ENCODE results near the gene BMAL2.

Gene BMAL2

GRCh38 chr12:27332714-27333402 is at the start of gene BMAL2:
Gene BMAL2, plus strand, starts transcription at chr12:27332836. Its CDS starts 237 bp downstream, at chr12:27333073.
- no peak for DNase-seq (ENCODE audit: low read depth)

GRCh38 chr12:27284021-27284420 is 48.6 kb upstream of the BMAL2 start:
- no peak for DNase-seq (ENCODE audit: low read depth)

GRCh38 chr12:27284751-27285150 is 47.9 kb upstream of the BMAL2 start:
- peak; percentile 24 for DNase-seq (ENCODE audit: low read depth)

GRCh38 chr12:27285403-27285802 is 47.2 kb upstream of the BMAL2 start:
- DNase-seq (ENCODE audit: low read depth) = no peak

- DNase-seq (ENCODE audit: low read depth) = no peak
Observed at GRCh38 chr12:27289414-27289813, 43.2 kb upstream of the BMAL2 start.

GRCh38 chr12:27290501-27291168 is 42.0 kb upstream of the BMAL2 start:
- no peak for DNase-seq (ENCODE audit: low read depth)

GRCh38 chr12:27291862-27292261 is 40.8 kb upstream of the BMAL2 start:
- no peak for DNase-seq (ENCODE audit: low read depth)

- DNase-seq (ENCODE audit: low read depth) = no peak
Observed at GRCh38 chr12:27292718-27293117, 39.9 kb upstream of the BMAL2 start.

- no peak for DNase-seq (ENCODE audit: low read depth)
Observed at GRCh38 chr12:27293463-27293862, 39.2 kb upstream of the BMAL2 start.

GRCh38 chr12:27296674-27297073 is 36.0 kb upstream of the BMAL2 start:
- no peak for DNase-seq (ENCODE audit: low read depth)

- no peak for DNase-seq (ENCODE audit: low read depth)
Observed at GRCh38 chr12:27297566-27297965, 35.1 kb upstream of the BMAL2 start.

GRCh38 chr12:27299102-27299501 is 33.5 kb upstream of the BMAL2 start:
- no peak for DNase-seq (ENCODE audit: low read depth)

- no peak for DNase-seq (ENCODE audit: low read depth)
Observed at GRCh38 chr12:27300226-27300625, 32.4 kb upstream of the BMAL2 start.

GRCh38 chr12:27303139-27304111 is 29.2 kb upstream of the BMAL2 start:
- DNase-seq (ENCODE audit: low read depth) = no peak

GRCh38 chr12:27304856-27305255 is 27.8 kb upstream of the BMAL2 start:
- DNase-seq (ENCODE audit: low read depth) = no peak

GRCh38 chr12:27305673-27306456 is 26.8 kb upstream of the BMAL2 start:
- no peak for DNase-seq (ENCODE audit: low read depth)

- DNase-seq (ENCODE audit: low read depth) = no peak
Observed at GRCh38 chr12:27309293-27309994, 23.2 kb upstream of the BMAL2 start.

GRCh38 chr12:27309995-27310315 is 22.7 kb upstream of the BMAL2 start:
- no peak for DNase-seq (ENCODE audit: low read depth)

- DNase-seq (ENCODE audit: low read depth) = no peak
Observed at GRCh38 chr12:27316947-27317346, 15.7 kb upstream of the BMAL2 start.

GRCh38 chr12:27319409-27319808 is 13.2 kb upstream of the BMAL2 start:
- DNase-seq (ENCODE audit: low read depth) = no peak

- no peak for DNase-seq (ENCODE audit: low read depth)
Observed at GRCh38 chr12:27319848-27320247, 12.8 kb upstream of the BMAL2 start.

Measured in GM04504 (cell line).